HCT116 (cell line): ENCODE results near the gene TJP2. TPM values are rescaled to one million over a fixed set of nuclear protein-coding genes. Genes with fewer than 3 reads are reported as not detected.

ENCODE experiments used
- ATAC-seq: fragments of 200-7000 bp; cut with Tn5 transposase; 2 replicates; pipeline ENCODE4 v1.9.1; 2020; ENCODE audit warnings: mild to moderate bottlenecking, moderate library complexity
- BruUV-seq: library from RNA; stranded (reverse); fragments of 400-500 nt; replicated peaks from 2 replicates; lab custom pipeline; 2021; lab: Mats Ljungman, UMichigan
- CTCF ChIA-PET: fragments of 300-600 bp; sonication (Branson Sonifier 250); formaldehyde crosslinking; loops from one replicate; lab custom pipeline; 2021; ENCODE audit warnings: antibody characterized with exemption; lab: Charles Lee
- POLR2A ChIA-PET: fragments of 300-600, 350-600 bp; sonication (Branson Sonifier 250); formaldehyde crosslinking; loops from one replicate; lab custom pipeline; 2021; ENCODE audit warnings: antibody characterized with exemption; lab: Charles Lee
- RAD21 ChIA-PET, 2 experiments: fragments of 300-600 bp; sonication (Branson Sonifier 250); formaldehyde crosslinking; loops; one replicate each; lab custom pipeline; 2023; ENCODE audit warnings: low total read pairs in 2 of 2; ENCODE audit not compliant: uncharacterized antibody in 2 of 2, unreplicated experiment in 2 of 2, low non-redundant PET in 1 of 2; lab: Charles Lee
- DNase-seq: peaks from one replicate; pipeline ENCODE4 v3.0.0-alpha.2; 2010; ENCODE audit warnings: low read depth, low spot score
- H2AFZ ChIP-seq: fragments of 200-600 bp; shearing (Covaris generic), sonication (generic); 2 replicates; pipeline ENCODE4 v1.6.1; 2017; ENCODE audit warnings: low read depth, mixed run types, mixed read lengths, antibody characterized with exemption, low read length; ENCODE audit not compliant: poor library complexity, severe bottlenecking
- H3K27ac ChIP-seq: 2 replicates; pipeline ENCODE4 v1.5.1; 2012; ENCODE audit warnings: low read depth, low read length
- H3K27me3 ChIP-seq: fragments of 200-600 bp; sonication (generic); 2 replicates; pipeline ENCODE4 v1.6.1; 2016; ENCODE audit warnings: mixed run types, low read length, mixed read lengths; ENCODE audit not compliant: insufficient read depth
- H3K36me3 ChIP-seq, 2 experiments: fragments of 200-500 bp in 1 of 2; fragments of 200-600 bp in 1 of 2; sonication (Bioruptor generic) in 1 of 2; sonication (generic) in 1 of 2; 2 replicates each; pipeline versions ENCODE4 v1.5.1 to v1.6.1; 2014 to 2016; ENCODE audit warnings: low read length in 2 of 2, inconsistent platforms in 1 of 2, mixed read lengths in 1 of 2, mixed run types in 1 of 2; ENCODE audit not compliant: insufficient read depth in 2 of 2, control insufficient read depth in 1 of 2
- H3K4me1 ChIP-seq, 2 experiments: fragments of 200-600 bp in 1 of 2; sonication (generic) in 1 of 2; 2 replicates each; pipeline versions ENCODE4 v1.5.1 to v1.6.1; 2012 to 2017; ENCODE audit warnings: low read length in 2 of 2, inconsistent platforms in 1 of 2, mild to moderate bottlenecking in 1 of 2, mixed read lengths in 1 of 2, mixed run types in 1 of 2, moderate library complexity in 1 of 2; ENCODE audit not compliant: insufficient read depth in 2 of 2, control insufficient read depth in 1 of 2
- H3K4me2 ChIP-seq: fragments of 200-600 bp; sonication (generic); 2 replicates; pipeline ENCODE4 v1.6.1; 2017; ENCODE audit warnings: mixed run types, low read length, mixed read lengths
- H3K4me3 ChIP-seq, 2 experiments: fragments of 200-600 bp in 1 of 2; sonication (generic) in 1 of 2; replicated peaks in 1 of 2; 2 replicates each; pipeline ENCODE4 v1.5.1; 2011 to 2016; ENCODE audit warnings: low read length in 2 of 2, control low read depth in 1 of 2, low read depth in 1 of 2, mild to moderate bottlenecking in 1 of 2, mixed read lengths in 1 of 2, mixed run types in 1 of 2
- H3K79me2 ChIP-seq: fragments of 200-600 bp; sonication (generic); 2 replicates; pipeline ENCODE4 v1.6.1; 2017; ENCODE audit warnings: mild to moderate bottlenecking, mixed run types, low read length, moderate library complexity, mixed read lengths; ENCODE audit not compliant: insufficient read depth
- H3K9ac ChIP-seq: fragments of 200-600 bp; sonication (generic); 2 replicates; pipeline ENCODE4 v1.6.1; 2016; ENCODE audit warnings: low read length, mixed read lengths
- H3K9me2 ChIP-seq: fragments of 200-600 bp; sonication (generic), shearing (Covaris generic); 2 replicates; pipeline ENCODE4 v1.6.1; 2017; ENCODE audit warnings: mixed run types, mild to moderate bottlenecking, moderate library complexity; ENCODE audit not compliant: insufficient read depth
- H3K9me3 ChIP-seq, 2 experiments: fragments of 200-500 bp in 1 of 2; fragments of 200-600 bp in 1 of 2; sonication (Bioruptor generic) in 1 of 2; sonication (generic) in 1 of 2; 2 replicates each; pipeline ENCODE4 v1.6.1; 2014 to 2017; ENCODE audit warnings: low read length in 2 of 2, mixed read lengths in 2 of 2, inconsistent platforms in 1 of 2, low read depth in 1 of 2, mild to moderate bottlenecking in 1 of 2, mixed run types in 1 of 2, moderate library complexity in 1 of 2; ENCODE audit not compliant: control insufficient read depth in 1 of 2, insufficient read depth in 1 of 2
- H4K20me1 ChIP-seq: fragments of 200-600 bp; sonication (generic), shearing (Covaris generic); 2 replicates; pipeline ENCODE4 v1.6.1; 2017; ENCODE audit warnings: mixed run types, mild to moderate bottlenecking, moderate library complexity; ENCODE audit not compliant: insufficient read depth
- EZH2 ChIP-seq: fragments of 200-600 bp; sonication (generic); IDR thresholded peaks from 2 replicates; pipeline ENCODE4 v1.6.1; 2017; ENCODE audit warnings: antibody characterized with exemption, mixed run types
- POLR2A ChIP-seq: IDR thresholded peaks from 2 replicates; pipeline ENCODE4 v1.7.0; 2011; ENCODE audit warnings: borderline replicate concordance; ENCODE audit not compliant: insufficient read depth, insufficient read length; ENCODE audit errors: extremely low read depth
- RAD21 ChIP-seq: IDR thresholded peaks from 2 replicates; pipeline ENCODE4 v1.6.1; 2012; ENCODE audit warnings: low read depth, mild to moderate bottlenecking
- SIN3A ChIP-seq: IDR thresholded peaks from 2 replicates; pipeline ENCODE4 v1.6.1; 2012; ENCODE audit warnings: low read depth
- intact Hi-C: fragments of 100-400 bp; cut with micrococcal nuclease; formaldehyde crosslinking; loops from 2 replicates; pipeline ENCODE4 v1.10.0; 2022
- total RNA-seq: library from RNA; stranded (reverse); gene quantifications from one replicate; pipeline ENCODE4 v1.2.1, GENCODE V29; 2021; ENCODE audit not compliant: unreplicated experiment
- TF ChIP-seq, protein P1 (sequence below), 3 experiments: fragments of 200-600 bp in 1 of 3; sonication (generic) in 1 of 3; IDR thresholded peaks in 2 of 3; conservative IDR thresholded peaks in 1 of 3; 2 replicates each; pipeline ENCODE4 v1.5.1; 2012 to 2017; ENCODE audit warnings: low read depth in 2 of 3, low read length in 2 of 3, antibody characterized with exemption in 1 of 3, borderline replicate concordance in 1 of 3, control low read depth in 1 of 3, mild to moderate bottlenecking in 1 of 3, mixed read lengths in 1 of 3, mixed run types in 1 of 3, moderate library complexity in 1 of 3; ENCODE audit not compliant: insufficient read depth in 1 of 3

TJP2 gene
- total RNA-seq, 1 experiment from 2014 or later = 39.7 TPM

DNA sequence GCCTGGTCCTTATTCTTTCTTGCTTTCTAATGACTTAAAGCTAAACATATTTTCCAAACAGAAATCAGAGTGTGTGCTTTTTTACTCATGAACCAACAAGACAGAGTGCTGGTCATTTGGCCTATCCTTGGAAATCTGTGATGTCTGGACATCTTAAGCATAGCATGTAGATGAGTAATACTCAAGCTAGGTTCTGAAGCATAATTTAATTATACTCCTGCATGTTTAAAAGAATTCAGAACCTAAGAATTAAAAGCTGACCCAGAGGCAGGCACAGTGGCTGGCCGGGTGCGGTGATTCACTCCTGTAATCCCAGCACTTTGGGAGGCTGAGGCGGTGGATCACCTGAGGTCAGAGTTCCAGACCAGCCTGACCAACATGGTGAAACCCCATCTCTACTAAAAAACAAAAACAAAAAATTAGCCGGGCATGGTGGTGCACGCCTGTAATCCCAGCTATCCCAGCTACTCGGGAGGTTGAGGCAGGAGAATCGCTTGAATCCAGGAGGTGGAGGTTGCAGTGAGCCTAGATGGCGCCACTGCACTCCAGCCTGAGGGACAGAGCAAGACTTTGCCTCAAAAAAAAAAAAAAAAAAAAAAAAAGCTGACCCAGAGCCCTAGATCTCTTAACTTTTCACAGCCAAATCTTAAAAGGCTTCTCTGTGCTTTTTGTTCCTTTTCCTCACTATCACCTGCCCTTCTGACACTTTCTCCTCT lies 16.2 kb upstream of the TJP2 start:
- Histone ChIP-seq H3K9me3 (no peaks in the 10 kb centered on the region), H3K27ac (no peak overlapping the region), H3K36me3 (no peaks in the 10 kb centered on the region), H3K4me1 (0 out of 4 replicates have a peak, but pooled peaks cover 0 to 2% of the 10 kb centered on the region in 2 experiments), H3K9ac (no peak overlapping the region), H3K27me3 (no peaks in the 10 kb centered on the region), H3K4me3 (no peak overlapping the region), H4K20me1 (no peaks in the 10 kb centered on the region), H3K9me2 (no peaks in the 10 kb centered on the region), H2AFZ (no peak overlapping the region), H3K4me2 (no peak overlapping the region), H3K79me2 (peaks cover 3% of the 10 kb centered on the region; the same call in 1 of the 2 replicates)
- peak; percentile 63 for ATAC-seq
- RAD21 ChIA-PET = interaction anchor here (0.6 to 1.2 kb wide), 3 partner anchors 20 to 73 kb away, joined by 4 to 9 read pairs (median 4); no protein-coding TSS in a partner anchor
- intact Hi-C loops = loop anchor here (5.0 kb wide), 1 partner anchor 621 kb away; no protein-coding TSS in a partner anchor
- CTCF ChIA-PET = interaction anchor here (0.6 to 1.7 kb wide), 25 partner anchors 9 to 122 kb away, joined by 3 to 14 read pairs (median 4); partner anchors contain the start of gene FXN
- POLR2A ChIA-PET = no interaction called here
- DNase-seq = no peak
- TF ChIP-seq EZH2 (no peak), RAD21 (peak; percentile 36; the same call in 1 of the 2 replicates), SIN3A (no peak), POLR2A (no peak)
- TF ChIP-seq, protein P1, sequence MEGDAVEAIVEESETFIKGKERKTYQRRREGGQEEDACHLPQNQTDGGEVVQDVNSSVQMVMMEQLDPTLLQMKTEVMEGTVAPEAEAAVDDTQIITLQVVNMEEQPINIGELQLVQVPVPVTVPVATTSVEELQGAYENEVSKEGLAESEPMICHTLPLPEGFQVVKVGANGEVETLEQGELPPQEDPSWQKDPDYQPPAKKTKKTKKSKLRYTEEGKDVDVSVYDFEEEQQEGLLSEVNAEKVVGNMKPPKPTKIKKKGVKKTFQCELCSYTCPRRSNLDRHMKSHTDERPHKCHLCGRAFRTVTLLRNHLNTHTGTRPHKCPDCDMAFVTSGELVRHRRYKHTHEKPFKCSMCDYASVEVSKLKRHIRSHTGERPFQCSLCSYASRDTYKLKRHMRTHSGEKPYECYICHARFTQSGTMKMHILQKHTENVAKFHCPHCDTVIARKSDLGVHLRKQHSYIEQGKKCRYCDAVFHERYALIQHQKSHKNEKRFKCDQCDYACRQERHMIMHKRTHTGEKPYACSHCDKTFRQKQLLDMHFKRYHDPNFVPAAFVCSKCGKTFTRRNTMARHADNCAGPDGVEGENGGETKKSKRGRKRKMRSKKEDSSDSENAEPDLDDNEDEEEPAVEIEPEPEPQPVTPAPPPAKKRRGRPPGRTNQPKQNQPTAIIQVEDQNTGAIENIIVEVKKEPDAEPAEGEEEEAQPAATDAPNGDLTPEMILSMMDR (IDR thresholded peaks at IDR 0.05 in 2 of 3, conservative IDR thresholded peaks at IDR 0.05 in 1 of 3; ENCODE audit: borderline replicate concordance in 1 of 3, insufficient read depth in 1 of 3, low read depth in 2 of 3, low read length in 2 of 3) = peak in 2 of 3 experiments; percentile 47 to 53; a peak in 4 of 6 replicates
- no TSS peak for BruUV-seq
